ENCODE results near the gene NRIP1. TPM values are rescaled to one million over a fixed set of nuclear protein-coding genes. Genes with fewer than 3 reads are reported as not detected.

Gene NRIP1
- total RNA-seq, 1 donor from 2014 or later = 81.1 TPM

DNA sequence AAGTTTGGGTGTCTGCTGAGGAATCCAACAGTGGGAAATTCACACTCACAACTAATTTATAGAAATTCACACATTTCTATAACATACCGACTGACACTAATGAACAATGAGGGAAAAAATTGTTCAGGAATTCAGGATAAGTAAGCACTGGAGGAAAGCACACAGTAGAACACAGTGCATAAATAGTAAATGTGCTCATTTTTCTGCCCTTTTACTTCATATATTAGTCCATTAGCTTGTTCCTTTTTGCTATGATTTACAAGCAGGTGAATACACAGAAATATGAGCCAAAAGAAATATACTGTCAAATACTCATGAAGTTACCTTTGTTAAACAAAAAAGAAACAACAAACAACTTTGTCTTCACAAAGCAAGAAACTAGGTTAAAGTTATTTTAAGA, 11.3 kb downstream of the NRIP1 start:
- H3K4me3 ChIP-seq (ENCODE audit: low read depth, low read length) = peak overlapping the region; percentile 10
- TF ChIP-seq, protein P1, sequence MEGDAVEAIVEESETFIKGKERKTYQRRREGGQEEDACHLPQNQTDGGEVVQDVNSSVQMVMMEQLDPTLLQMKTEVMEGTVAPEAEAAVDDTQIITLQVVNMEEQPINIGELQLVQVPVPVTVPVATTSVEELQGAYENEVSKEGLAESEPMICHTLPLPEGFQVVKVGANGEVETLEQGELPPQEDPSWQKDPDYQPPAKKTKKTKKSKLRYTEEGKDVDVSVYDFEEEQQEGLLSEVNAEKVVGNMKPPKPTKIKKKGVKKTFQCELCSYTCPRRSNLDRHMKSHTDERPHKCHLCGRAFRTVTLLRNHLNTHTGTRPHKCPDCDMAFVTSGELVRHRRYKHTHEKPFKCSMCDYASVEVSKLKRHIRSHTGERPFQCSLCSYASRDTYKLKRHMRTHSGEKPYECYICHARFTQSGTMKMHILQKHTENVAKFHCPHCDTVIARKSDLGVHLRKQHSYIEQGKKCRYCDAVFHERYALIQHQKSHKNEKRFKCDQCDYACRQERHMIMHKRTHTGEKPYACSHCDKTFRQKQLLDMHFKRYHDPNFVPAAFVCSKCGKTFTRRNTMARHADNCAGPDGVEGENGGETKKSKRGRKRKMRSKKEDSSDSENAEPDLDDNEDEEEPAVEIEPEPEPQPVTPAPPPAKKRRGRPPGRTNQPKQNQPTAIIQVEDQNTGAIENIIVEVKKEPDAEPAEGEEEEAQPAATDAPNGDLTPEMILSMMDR (conservative IDR thresholded peaks at IDR 0.05; ENCODE audit: low read depth, low read length) = no peak
- DNase-seq (ENCODE audit: low read depth) = no peak

DNA sequence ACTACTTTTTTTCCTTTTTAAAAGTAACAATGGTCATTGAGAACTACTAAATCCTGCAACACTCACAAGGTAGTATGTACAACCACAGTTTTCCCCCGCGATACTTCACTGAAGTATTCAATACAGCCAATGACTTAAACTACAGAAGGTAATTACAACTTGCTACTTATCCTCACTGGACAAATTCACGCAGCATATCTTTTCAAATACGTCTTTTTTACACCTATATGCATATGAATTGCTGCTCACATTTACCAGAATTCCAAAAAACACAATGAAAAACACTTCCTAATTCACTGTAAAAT, 12.4 kb downstream of the NRIP1 start:
- peak overlapping the region; percentile 38 for H3K4me3 ChIP-seq (ENCODE audit: low read depth, low read length)
- TF ChIP-seq, protein P1 (conservative IDR thresholded peaks at IDR 0.05; ENCODE audit: low read depth, low read length) = no peak
- no peak for DNase-seq (ENCODE audit: low read depth)

DNA sequence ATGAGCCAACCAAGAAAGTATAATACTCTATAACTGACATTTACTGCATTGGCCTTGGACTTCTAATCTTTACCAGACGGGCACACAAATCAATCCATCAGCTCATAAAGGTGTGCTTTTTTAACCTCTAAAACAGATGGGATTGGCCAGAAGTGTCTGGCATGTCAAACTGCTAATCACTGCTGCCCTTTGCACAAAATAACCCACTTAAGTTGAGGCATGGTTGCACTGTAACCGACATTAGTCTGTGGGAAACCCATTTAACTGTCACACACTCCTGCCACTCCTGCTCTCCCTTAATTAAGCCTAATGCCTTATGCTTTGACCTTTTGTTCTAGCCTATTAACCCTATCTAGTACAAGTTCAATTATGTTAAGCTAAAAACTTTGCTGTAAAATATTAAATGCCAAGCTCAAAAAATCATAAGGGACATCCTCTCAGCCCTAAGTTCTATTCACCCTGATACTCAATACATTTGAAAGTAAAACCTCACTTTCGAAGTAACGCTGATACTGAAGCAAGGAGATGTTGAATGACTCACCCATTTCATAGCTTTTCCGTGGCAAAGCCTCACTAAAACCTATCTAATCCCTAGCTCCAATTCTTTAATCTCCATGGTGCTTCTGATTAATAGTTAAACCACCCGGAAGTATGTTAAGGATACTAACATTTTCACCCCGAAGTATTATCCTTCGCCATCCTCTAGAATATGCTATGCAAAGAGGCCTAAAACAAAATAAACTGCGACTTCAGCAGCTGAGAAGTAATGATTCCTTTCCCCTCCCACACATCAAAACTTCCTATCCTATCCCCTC, 12.9 kb downstream of the NRIP1 start:
- no peak for DNase-seq (ENCODE audit: low read depth)

DNA sequence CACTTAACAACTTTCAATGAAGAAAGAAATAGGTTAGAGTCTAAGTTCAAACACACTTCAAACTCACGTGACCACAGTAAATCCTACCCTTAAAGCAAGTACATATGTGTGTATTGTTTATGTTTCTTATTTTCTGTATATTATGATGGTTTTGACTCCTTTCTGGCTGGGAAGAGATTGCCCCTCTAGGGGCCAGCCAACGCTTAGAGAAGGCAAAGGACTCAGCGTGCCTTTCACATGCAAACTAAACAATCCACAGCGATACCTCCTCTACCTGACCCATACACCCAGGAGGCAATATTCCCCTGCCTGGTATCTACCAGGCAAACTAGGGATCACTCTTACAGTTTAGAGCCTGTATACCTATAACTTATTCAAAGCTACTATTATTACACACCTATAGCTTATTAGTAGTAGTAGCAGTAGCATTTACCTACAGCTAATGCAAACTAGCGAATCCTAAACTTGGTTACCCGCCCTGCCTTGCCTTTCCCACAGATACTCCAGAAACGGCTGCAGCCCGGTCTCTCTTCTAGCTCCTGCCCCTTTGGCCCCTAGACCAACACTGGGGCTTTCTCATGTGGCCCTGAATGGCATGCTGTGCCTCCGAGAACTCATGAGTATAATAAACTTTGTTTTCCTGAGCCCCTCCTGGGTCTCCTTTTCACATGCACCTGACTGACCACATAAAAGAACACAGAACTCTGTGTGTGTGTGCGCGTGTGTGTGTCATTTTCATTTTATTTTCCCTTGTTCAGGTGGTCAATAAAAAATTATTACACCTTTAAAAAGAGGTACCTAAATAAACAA, 14.0 kb downstream of the NRIP1 start:
- H3K4me3 ChIP-seq (ENCODE audit: low read depth, low read length) = peak overlapping the region; percentile 38
- TF ChIP-seq, protein P1 (conservative IDR thresholded peaks at IDR 0.05; ENCODE audit: low read depth, low read length) = no peak
- DNase-seq (ENCODE audit: low read depth) = no peak

More for the DNA sequence above, 12.9 kb downstream of the NRIP1 start:
- TF ChIP-seq, protein P1 (conservative IDR thresholded peaks at IDR 0.05; ENCODE audit: low read depth, low read length) = no peak
- H3K4me3 ChIP-seq (ENCODE audit: low read depth, low read length) = peak overlapping the region; percentile 38

DNA sequence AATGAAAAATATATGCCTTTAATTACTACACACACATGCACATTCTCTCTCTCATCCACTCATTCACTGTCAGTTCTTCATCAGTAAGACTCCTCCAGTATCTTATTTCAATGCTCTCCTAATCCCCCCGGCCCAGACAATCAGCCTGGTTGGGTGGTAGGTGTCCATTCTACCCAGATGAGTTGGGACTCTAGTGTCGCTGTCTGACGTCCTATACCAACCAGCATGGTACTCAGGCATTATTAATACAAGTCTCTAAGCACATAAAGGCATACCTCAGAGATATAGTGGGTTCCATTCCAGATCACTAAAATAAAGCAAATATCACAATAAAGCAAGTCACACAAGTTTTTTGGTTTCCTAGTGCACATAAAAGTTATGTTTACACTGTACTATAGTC, 19.8 kb downstream of the NRIP1 start:
- no peak for DNase-seq (ENCODE audit: low read depth)
- no peak overlapping the region for H3K4me3 ChIP-seq (ENCODE audit: low read depth, low read length)
- TF ChIP-seq, protein P1 (conservative IDR thresholded peaks at IDR 0.05; ENCODE audit: low read depth, low read length) = no peak

DNA sequence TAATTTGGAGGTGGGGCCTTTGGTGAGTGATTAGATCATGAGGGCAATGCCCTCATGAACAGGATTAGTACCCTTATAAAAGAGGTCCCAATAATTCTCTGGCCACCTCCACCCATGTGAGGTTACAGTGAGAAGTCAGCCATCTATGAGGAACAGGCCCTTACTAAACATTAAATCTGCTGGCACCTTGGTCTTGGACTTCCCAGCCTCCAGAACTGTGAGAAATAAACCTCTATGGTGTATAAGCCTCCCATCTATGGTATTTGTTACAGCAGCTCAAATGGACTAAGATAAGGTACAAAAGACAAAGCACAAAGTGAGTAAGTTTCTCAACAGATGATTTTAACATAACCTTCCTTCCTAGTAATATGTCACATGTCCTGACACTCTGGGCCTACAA, 22.3 kb downstream of the NRIP1 start:
- H3K4me3 ChIP-seq (ENCODE audit: low read depth, low read length) = no peak overlapping the region
- no peak for DNase-seq (ENCODE audit: low read depth)
- TF ChIP-seq, protein P1 (conservative IDR thresholded peaks at IDR 0.05; ENCODE audit: low read depth, low read length) = no peak

Data from epithelial cell of proximal tubule (primary cell).